SK-N-SH (cell line): Measurements from ENCODE around the gene HTR1D.

Experiments used
- CHD2 ChIP-seq: fragments of 150-350 bp; IDR thresholded peaks from 2 replicates; pipeline ENCODE4 v1.6.1; 2018; ENCODE audit warnings: low read length; ENCODE audit not compliant: partially characterized antibody
- CTCF ChIP-seq: fragments of 200-600 bp; sonication (generic); IDR thresholded peaks from 2 replicates; pipeline ENCODE4 v1.6.1; 2017; ENCODE audit warnings: antibody characterized with exemption, mild to moderate bottlenecking, moderate library complexity
- EP300 ChIP-seq, 2 experiments: IDR thresholded peaks; 2 replicates each; pipeline versions ENCODE4 v1.4.0 to v1.6.1; 2012; ENCODE audit warnings: borderline replicate concordance in 1 of 2, low read depth in 1 of 2, low read length in 1 of 2
- EZH2phosphoT487 ChIP-seq: fragments of 200-600 bp; sonication (generic); IDR thresholded peaks from 2 replicates; pipeline ENCODE4 v1.6.1; 2017; ENCODE audit warnings: low read depth, mixed run types, mild to moderate bottlenecking, antibody characterized with exemption, moderate library complexity, borderline replicate concordance
- FOXJ3 ChIP-seq: sonication (generic); formaldehyde crosslinking; IDR thresholded peaks from 2 replicates; pipeline ENCODE4 v1.5.1; 2020; ENCODE audit warnings: mild to moderate bottlenecking, missing genetic modification reagents
- GABPA ChIP-seq: IDR thresholded peaks from 2 replicates; pipeline ENCODE4 v1.4.0; 2012; ENCODE audit warnings: low read depth, mild to moderate bottlenecking
- PBX3 ChIP-seq: IDR thresholded peaks from 2 replicates; pipeline ENCODE4; 2012
- POLR2AphosphoS5 ChIP-seq: IDR thresholded peaks from 2 replicates; pipeline ENCODE4 v1.6.1; 2012; ENCODE audit warnings: low read depth, low read length
- RCOR1 ChIP-seq: fragments of 150-350 bp; IDR thresholded peaks from 2 replicates; pipeline ENCODE4 v1.6.1; 2017; ENCODE audit warnings: antibody characterized with exemption, low read length
- USF1 ChIP-seq: IDR thresholded peaks from 2 replicates; pipeline ENCODE4 v1.4.0; 2012; ENCODE audit warnings: low read depth, borderline replicate concordance

GRCh38 chr1:23196627-23197328, 20.5 kb downstream of the HTR1D start:
- no peak for TF ChIP-seq EZH2phosphoT487
- TF ChIP-seq PBX3 = peak; percentile 54
- TF ChIP-seq POLR2AphosphoS5 = peak; percentile 39; the same call in 1 of the 2 replicates
- TF ChIP-seq GABPA = no peak
- no peak for TF ChIP-seq CTCF
- peak in 1 of 2 experiments; percentile 61; a peak in 1 of 4 replicates for TF ChIP-seq EP300 (IDR thresholded peaks at IDR 0.05; ENCODE audit: borderline replicate concordance in 1 of 2, low read depth in 1 of 2, low read length in 1 of 2)
- TF ChIP-seq CHD2 = no peak
- TF ChIP-seq USF1 = no peak
- no peak for TF ChIP-seq RCOR1
- TF ChIP-seq FOXJ3 (CRISPR knock-in tag) = no peak
